Natural killer cell (primary cell): Measurements from ENCODE around the gene NTM. TPM values are rescaled to one million over a fixed set of nuclear protein-coding genes. Genes with fewer than 3 reads are reported as not detected.

Source experiments
- ATAC-seq, 3 donors: fragments of 150-1000 bp in 2 of 3; fragments of 200-7000 bp in 1 of 3; cut with Tn5 transposase; 1 replicate in 1 of 3; 2 replicates in 2 of 3; pipeline ENCODE4 v1.10.0; 2021; ENCODE audit warnings: mild to moderate bottlenecking in 2 of 3, moderate library complexity in 2 of 3
- DNase-seq, 2 donors: peaks; one replicate each; pipeline versions ENCODE4 v3.0.0 to v3.0.0-alpha.2; 2013 to 2021; ENCODE audit warnings: mixed read lengths in 1 of 2
- H3K27ac ChIP-seq: one replicate; pipeline ENCODE4 v1.5.1; 2013; ENCODE audit warnings: mild to moderate bottlenecking, low read length
- H3K27me3 ChIP-seq: one replicate; pipeline ENCODE4 v1.6.1; 2013; ENCODE audit warnings: low read length; ENCODE audit not compliant: control insufficient read depth, insufficient read depth
- H3K36me3 ChIP-seq: one replicate; pipeline ENCODE4 v1.6.1; 2013; ENCODE audit warnings: low read length; ENCODE audit not compliant: control insufficient read depth, insufficient read depth
- H3K4me1 ChIP-seq: one replicate; pipeline ENCODE4 v1.6.1; 2013; ENCODE audit warnings: low read length; ENCODE audit not compliant: control insufficient read depth, insufficient read depth
- H3K4me3 ChIP-seq: one replicate; pipeline ENCODE4 v1.5.1; 2013; ENCODE audit warnings: low read length
- H3K9me3 ChIP-seq: one replicate; pipeline ENCODE4 v1.6.1; 2013; ENCODE audit warnings: low read length; ENCODE audit not compliant: control insufficient read depth, insufficient read depth
- H3K27ac Mint-ChIP-seq, 2 donors: one replicate each; pipeline ENCODE4 v1.8.0; 2022; ENCODE audit warnings: mild to moderate bottlenecking in 2 of 2, mixed read lengths in 2 of 2, moderate library complexity in 1 of 2
- H3K27me3 Mint-ChIP-seq, 2 donors: one replicate each; pipeline ENCODE4 v1.8.0; 2022; ENCODE audit warnings: low read depth in 2 of 2, mixed read lengths in 2 of 2
- H3K36me3 Mint-ChIP-seq: one replicate; pipeline ENCODE4 v1.8.0; 2022; ENCODE audit warnings: mixed read lengths
- H3K4me1 Mint-ChIP-seq, 2 donors: one replicate each; pipeline ENCODE4 v1.8.0; 2022; ENCODE audit warnings: mixed read lengths in 2 of 2
- H3K4me3 Mint-ChIP-seq: one replicate; pipeline ENCODE4 v1.8.0; 2022; ENCODE audit warnings: mild to moderate bottlenecking, moderate library complexity, mixed read lengths
- H3K9me3 Mint-ChIP-seq, 2 donors: one replicate each; pipeline ENCODE4 v1.8.0; 2022; ENCODE audit warnings: mixed read lengths in 2 of 2
- WGBS: methylation state at CpG from one replicate; pipeline ENCODE4 v1.1.7; 2013; ENCODE audit warnings: missing lambda C conversion rate; ENCODE audit not compliant: insufficient coverage; 5-methylcytosine and 5-hydroxymethylcytosine counted together
- intact Hi-C: fragments of 100-400 bp; cut with micrococcal nuclease; formaldehyde crosslinking; loops from one replicate; pipeline ENCODE4 v1.14.2; 2022
- total RNA-seq, 4 donors: library from RNA; stranded (reverse); fragments of 120-200 nt in 1 of 4; gene quantifications; one replicate each; pipeline versions ENCODE4 v1.2.3 to v1.2.4, GENCODE V29; 2013 to 2022
- TF ChIP-seq, protein P1 (sequence below): fragments of 200-600 bp; IDR thresholded peaks from one replicate; pipeline ENCODE4 v1.8.0; 2022; ENCODE audit warnings: antibody characterized with exemption

Gene NTM
- total RNA-seq: not detected
- not detected for total RNA-seq (2013)

DNA sequence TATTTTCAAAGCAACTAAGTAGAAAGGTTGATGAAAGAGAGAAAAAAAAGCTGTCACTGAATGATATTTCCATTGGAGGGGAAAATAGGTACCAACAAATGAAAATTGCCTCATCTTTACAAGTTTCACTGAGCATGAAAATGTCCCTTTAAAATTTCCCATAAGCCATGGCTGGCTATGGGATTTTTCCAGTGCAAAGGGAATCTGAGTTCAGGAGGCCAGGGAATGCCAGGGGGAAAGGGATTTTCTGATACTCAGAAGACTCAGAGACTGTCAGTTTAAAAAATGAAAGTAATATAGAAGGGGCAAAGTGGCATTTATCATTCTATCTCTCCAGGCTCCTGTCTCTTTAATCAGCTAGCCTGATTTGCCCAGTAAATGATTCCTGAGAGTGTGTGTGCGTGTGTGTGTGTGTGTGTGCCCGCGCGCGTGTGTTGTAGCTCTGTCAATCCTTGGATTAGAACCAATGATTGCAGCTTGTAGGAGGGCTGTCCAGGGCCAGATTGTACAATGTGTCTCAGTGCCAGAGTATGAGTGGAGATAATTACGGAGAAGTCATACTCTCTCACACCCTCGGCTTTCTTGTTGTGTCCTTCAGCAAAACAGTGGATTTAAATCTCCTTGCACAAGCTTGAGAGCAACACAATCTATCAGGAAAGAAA is at the start of gene NTM:
TSS of gene NTM (plus strand) at position 526 of the 662 bp plus-strand sequence.
- WGBS: 87% methylated on average over 7 of the region's 7 CpGs
- Histone ChIP-seq H3K27ac (no peak within 1 kb of the TSS), H3K4me3 (no peak within 1 kb of the TSS), H3K27me3 (no peaks in the 10 kb centered on the region), H3K9me3 (peaks cover 5% of the 10 kb centered on the region), H3K4me1 (no peaks in the 10 kb centered on the region), H3K36me3 (no peaks in the 10 kb centered on the region)
- no peak for ATAC-seq
- Mint-ChIP-seq H3K4me3 (no peak within 1 kb of the TSS), H3K27me3 (peaks cover 0 to 3% of the 10 kb centered on the region in 2 donors), H3K36me3 (no peaks in the 10 kb centered on the region), H3K27ac (no peak within 1 kb of the TSS), H3K4me1 (no peaks in the 10 kb centered on the region), H3K9me3 (no peaks in the 10 kb centered on the region)
- intact Hi-C loops: no loop called here
- TF ChIP-seq, protein P1, sequence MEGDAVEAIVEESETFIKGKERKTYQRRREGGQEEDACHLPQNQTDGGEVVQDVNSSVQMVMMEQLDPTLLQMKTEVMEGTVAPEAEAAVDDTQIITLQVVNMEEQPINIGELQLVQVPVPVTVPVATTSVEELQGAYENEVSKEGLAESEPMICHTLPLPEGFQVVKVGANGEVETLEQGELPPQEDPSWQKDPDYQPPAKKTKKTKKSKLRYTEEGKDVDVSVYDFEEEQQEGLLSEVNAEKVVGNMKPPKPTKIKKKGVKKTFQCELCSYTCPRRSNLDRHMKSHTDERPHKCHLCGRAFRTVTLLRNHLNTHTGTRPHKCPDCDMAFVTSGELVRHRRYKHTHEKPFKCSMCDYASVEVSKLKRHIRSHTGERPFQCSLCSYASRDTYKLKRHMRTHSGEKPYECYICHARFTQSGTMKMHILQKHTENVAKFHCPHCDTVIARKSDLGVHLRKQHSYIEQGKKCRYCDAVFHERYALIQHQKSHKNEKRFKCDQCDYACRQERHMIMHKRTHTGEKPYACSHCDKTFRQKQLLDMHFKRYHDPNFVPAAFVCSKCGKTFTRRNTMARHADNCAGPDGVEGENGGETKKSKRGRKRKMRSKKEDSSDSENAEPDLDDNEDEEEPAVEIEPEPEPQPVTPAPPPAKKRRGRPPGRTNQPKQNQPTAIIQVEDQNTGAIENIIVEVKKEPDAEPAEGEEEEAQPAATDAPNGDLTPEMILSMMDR: no peak
- DNase-seq: no peak

DNA sequence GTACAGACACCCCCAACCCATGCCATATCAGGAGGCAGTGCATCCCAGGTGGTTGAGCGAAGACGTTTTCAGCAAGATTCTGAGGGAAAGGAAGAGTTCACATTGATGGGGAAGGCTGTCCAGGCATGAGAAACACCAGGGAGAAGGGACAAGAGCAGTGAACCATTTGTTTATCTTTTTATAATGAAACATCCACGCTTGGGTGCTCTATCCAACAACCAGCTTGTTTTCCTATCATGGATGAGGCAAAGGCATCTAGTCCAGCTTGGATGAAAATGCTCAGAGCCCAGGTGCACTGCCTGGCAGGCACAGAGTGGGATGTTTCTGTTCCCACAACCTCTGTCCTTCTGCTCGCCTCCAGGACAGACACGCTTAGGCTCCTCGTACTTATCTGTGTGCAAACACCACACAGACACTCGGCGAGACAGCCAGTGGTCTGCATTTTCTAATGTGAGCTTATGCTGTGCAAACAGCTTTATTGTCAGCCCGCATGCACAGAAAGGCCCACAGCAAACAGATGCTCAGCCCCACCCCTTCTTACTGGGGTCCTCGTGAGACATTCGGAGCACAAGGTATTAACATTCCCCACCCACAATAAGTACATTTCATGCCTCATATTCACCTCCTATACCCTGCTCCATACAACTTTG is 45.4 kb upstream of the NTM start:
- H3K4me1 Mint-ChIP-seq: no peaks in the 10 kb centered on the region
- WGBS: 81% methylated on average over 11 of the region's 11 CpGs
- H3K4me3 ChIP-seq: no peak overlapping the region
- H3K27me3 Mint-ChIP-seq: no peaks in the 10 kb centered on the region
- peaks cover 0 to 5% of the 10 kb centered on the region in 2 donors for H3K9me3 Mint-ChIP-seq
- H3K27ac ChIP-seq: no peak overlapping the region
- H3K27ac Mint-ChIP-seq: no peak overlapping the region
- H3K4me3 Mint-ChIP-seq: no peak overlapping the region
- DNase-seq: no peak
- TF ChIP-seq, protein P1: no peak
- H3K36me3 ChIP-seq: no peaks in the 10 kb centered on the region
- intact Hi-C loops: no loop called here
- no peaks in the 10 kb centered on the region for H3K36me3 Mint-ChIP-seq
- no peaks in the 10 kb centered on the region for H3K27me3 ChIP-seq
- no peaks in the 10 kb centered on the region for H3K4me1 ChIP-seq
- H3K9me3 ChIP-seq: no peaks in the 10 kb centered on the region
- no peak for ATAC-seq

DNA sequence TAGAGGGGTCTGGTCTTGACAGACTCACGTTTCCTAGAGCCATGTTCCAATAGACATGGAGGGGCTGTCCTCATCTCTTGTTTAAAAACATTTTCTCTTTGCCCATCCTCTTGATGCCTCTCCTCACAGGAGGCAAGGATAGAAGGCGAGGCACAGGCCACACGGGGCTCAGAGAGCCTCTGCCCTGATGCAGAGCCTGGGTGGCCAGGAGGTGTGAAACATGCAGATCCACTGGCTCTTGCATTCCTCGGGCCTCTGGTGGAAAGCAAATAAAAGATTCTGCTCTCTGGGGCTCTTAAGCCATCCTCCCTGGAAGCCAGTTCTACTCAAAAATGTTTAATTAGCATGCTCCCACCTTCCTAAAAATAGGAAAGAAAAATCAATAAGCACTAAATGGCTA is 43.6 kb upstream of the NTM start:
- no peak overlapping the region for H3K4me3 ChIP-seq
- DNase-seq (no peak), ATAC-seq (no peak)
- no peaks in the 10 kb centered on the region for H3K27me3 ChIP-seq
- no peaks in the 10 kb centered on the region for H3K9me3 ChIP-seq
- no peaks in the 10 kb centered on the region for H3K4me1 ChIP-seq
- H3K27ac ChIP-seq: no peak overlapping the region
- Mint-ChIP-seq H3K4me1 (no peaks in the 10 kb centered on the region), H3K36me3 (no peaks in the 10 kb centered on the region), H3K27me3 (no peaks in the 10 kb centered on the region), H3K27ac (no peak overlapping the region), H3K4me3 (no peak overlapping the region), H3K9me3 (peaks cover 0 to 2% of the 10 kb centered on the region in 2 donors)
- H3K36me3 ChIP-seq: no peaks in the 10 kb centered on the region
- WGBS: 29% methylated on average over 4 of the region's 4 CpGs
- TF ChIP-seq, protein P1: no peak
- intact Hi-C loops: no loop called here
